Neuronal stem cell (in vitro differentiated cells): Measurements from ENCODE around the gene HNRNPU.
A peak's percentile ranks its signal among the peaks of the same experiment; 100 is the strongest.

ENCODE experiments used
- DNase-seq: peaks from one replicate; pipeline ENCODE4 v3.0.0-alpha.2; 2013; ENCODE audit warnings: low spot score
- H2AFZ ChIP-seq: one replicate; pipeline ENCODE4 v1.6.1; 2013; ENCODE audit warnings: mild to moderate bottlenecking, low read length, inconsistent platforms
- H2AK5ac ChIP-seq: 2 replicates; pipeline ENCODE4 v1.6.1; 2013; ENCODE audit warnings: low read depth, mild to moderate bottlenecking, inconsistent platforms, low read length, moderate library complexity, mixed read lengths
- H2BK120ac ChIP-seq: 2 replicates; pipeline ENCODE4 v1.6.1; 2013; ENCODE audit warnings: low read depth, mild to moderate bottlenecking, inconsistent platforms, low read length, moderate library complexity, mixed read lengths
- H2BK12ac ChIP-seq: one replicate; pipeline ENCODE4 v1.6.1; 2013; ENCODE audit warnings: low read length, inconsistent platforms
- H2BK15ac ChIP-seq: 2 replicates; pipeline ENCODE4 v1.6.1; 2013; ENCODE audit warnings: mild to moderate bottlenecking, low read length, inconsistent platforms, mixed read lengths
- H2BK5ac ChIP-seq: one replicate; pipeline ENCODE4 v1.6.1; 2013; ENCODE audit warnings: inconsistent platforms, mild to moderate bottlenecking, low read length, moderate library complexity
- H3K14ac ChIP-seq: one replicate; pipeline ENCODE4 v1.6.1; 2013; ENCODE audit warnings: low read length, inconsistent platforms
- H3K18ac ChIP-seq: 2 replicates; pipeline ENCODE4 v1.6.1; 2013; ENCODE audit warnings: low read length, inconsistent platforms
- H3K23ac ChIP-seq: 2 replicates; pipeline ENCODE4 v1.6.1; 2013; ENCODE audit warnings: low read depth, mild to moderate bottlenecking, mixed read lengths, low read length, inconsistent platforms; ENCODE audit not compliant: poor library complexity
- H3K27ac ChIP-seq: replicated peaks from 3 replicates; pipeline ENCODE4 v1.5.1; 2013; ENCODE audit warnings: low read length, inconsistent platforms
- H3K27me3 ChIP-seq, 3 experiments: 2 replicates each; pipeline ENCODE4 v1.6.1; 2013; ENCODE audit warnings: low read length in 3 of 3, mild to moderate bottlenecking in 2 of 3, inconsistent platforms in 1 of 3, low read depth in 1 of 3, mixed read lengths in 1 of 3, moderate library complexity in 1 of 3; ENCODE audit not compliant: control insufficient read depth in 3 of 3, insufficient read depth in 3 of 3
- H3K36me3 ChIP-seq, 2 donors: replicated peaks in 1 of 2; 2 replicates each; pipeline ENCODE4 v1.6.1; 2013; ENCODE audit warnings: low read length in 2 of 2; ENCODE audit not compliant: control insufficient read depth in 2 of 2, insufficient read depth in 2 of 2
- H3K4ac ChIP-seq: 2 replicates; pipeline ENCODE4 v1.6.1; 2013; ENCODE audit warnings: inconsistent platforms, mild to moderate bottlenecking, low read length, moderate library complexity
- H3K4me1 ChIP-seq, 2 donors: 1 replicate in 1 of 2; 2 replicates in 1 of 2; pipeline ENCODE4 v1.6.1; 2013; ENCODE audit warnings: low read length in 2 of 2, low read depth in 1 of 2; ENCODE audit not compliant: control insufficient read depth in 2 of 2, insufficient read depth in 1 of 2
- H3K4me2 ChIP-seq: one replicate; pipeline ENCODE4 v1.6.1; 2013; ENCODE audit warnings: mild to moderate bottlenecking, low read length, inconsistent platforms; ENCODE audit not compliant: insufficient read depth, poor library complexity, severe bottlenecking
- H3K4me3 ChIP-seq, 2 donors: 2 replicates each; pipeline ENCODE4 v1.5.1; 2013; ENCODE audit warnings: low read length in 2 of 2, mild to moderate bottlenecking in 2 of 2, inconsistent platforms in 1 of 2, moderate library complexity in 1 of 2
- H3K79me1 ChIP-seq: one replicate; pipeline ENCODE4 v1.6.1; 2013; ENCODE audit warnings: low read depth, mild to moderate bottlenecking, inconsistent platforms, low read length, moderate library complexity
- H3K9ac ChIP-seq: one replicate; pipeline ENCODE4 v1.6.1; 2013; ENCODE audit warnings: mild to moderate bottlenecking, low read depth, low read length, inconsistent platforms; ENCODE audit not compliant: poor library complexity
- H3K9me3 ChIP-seq, 2 donors: replicated peaks in 1 of 2; 2 replicates each; pipeline versions ENCODE3 to v1.6.1; 2013; ENCODE audit warnings: low read length in 2 of 2, mild to moderate bottlenecking in 2 of 2, inconsistent platforms in 1 of 2, low read depth in 1 of 2, mixed read lengths in 1 of 2, moderate library complexity in 1 of 2; ENCODE audit not compliant: control insufficient read depth in 2 of 2, insufficient read depth in 1 of 2
- H4K8ac ChIP-seq: one replicate; pipeline ENCODE4 v1.6.1; 2013; ENCODE audit warnings: low read depth, mild to moderate bottlenecking, inconsistent platforms, low read length, moderate library complexity
- H4K91ac ChIP-seq: one replicate; pipeline ENCODE4 v1.6.1; 2013; ENCODE audit warnings: low read length, low read depth, mild to moderate bottlenecking, inconsistent platforms; ENCODE audit not compliant: poor library complexity
- WGBS, 2 donors: extraction: QIAGEN DNeasy Blood & Tissue Kit; methylation state at CpG; one replicate each; pipeline ENCODE4 v1.1.7; 2013; ENCODE audit warnings: missing lambda C conversion rate in 2 of 2, mixed read lengths in 1 of 2; ENCODE audit not compliant: insufficient read length in 2 of 2, insufficient replicate concordance in 1 of 2; ENCODE audit errors: extremely low coverage in 2 of 2; 5-methylcytosine and 5-hydroxymethylcytosine counted together

The HNRNPU gene

DNA sequence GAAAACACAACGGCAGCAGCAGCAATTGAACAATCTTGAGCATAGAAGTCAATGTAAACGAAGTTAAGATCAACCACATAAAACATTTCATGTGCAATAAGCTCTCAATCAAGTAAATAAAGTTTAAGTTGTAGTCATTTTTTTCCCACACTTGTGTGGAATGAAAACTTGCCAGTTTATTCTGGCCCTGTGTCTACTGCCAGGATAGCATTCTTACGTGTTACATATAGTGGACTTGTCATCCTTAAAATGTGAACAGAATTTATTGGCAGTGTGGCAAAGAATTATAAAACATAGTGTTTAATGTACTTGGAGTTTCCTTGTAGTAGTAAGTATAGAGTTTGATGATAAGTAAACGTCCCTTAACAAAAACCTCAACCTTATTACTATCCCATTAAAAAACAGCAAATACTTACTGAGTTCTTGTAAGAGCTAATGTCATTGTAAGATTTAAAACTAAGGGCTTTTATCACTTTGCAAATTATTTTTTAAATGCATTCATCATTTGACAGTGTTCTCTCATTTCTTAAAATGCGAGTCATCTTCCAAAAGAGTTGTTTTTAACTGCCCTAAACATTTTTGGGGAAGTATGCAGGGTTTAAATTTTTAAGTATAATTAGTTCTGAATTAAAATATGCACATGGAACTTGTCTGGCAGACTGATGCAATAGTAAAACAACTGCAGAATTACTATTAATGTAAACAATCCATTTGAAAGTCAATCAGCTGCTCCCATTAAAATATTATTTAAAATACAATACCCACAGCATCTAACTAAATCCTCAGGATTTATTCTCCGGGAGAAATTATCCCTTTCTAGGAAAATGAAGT is 21.0 kb downstream of the HNRNPU start:
- Histone ChIP-seq H3K36me3 (peaks cover 21 to 99% of the 10 kb centered on the region in 2 donors), H3K79me1 (no peaks in the 10 kb centered on the region)
- no CpG with 5 or more reads among the region's 6 CpGs for WGBS, 2 donors

DNA sequence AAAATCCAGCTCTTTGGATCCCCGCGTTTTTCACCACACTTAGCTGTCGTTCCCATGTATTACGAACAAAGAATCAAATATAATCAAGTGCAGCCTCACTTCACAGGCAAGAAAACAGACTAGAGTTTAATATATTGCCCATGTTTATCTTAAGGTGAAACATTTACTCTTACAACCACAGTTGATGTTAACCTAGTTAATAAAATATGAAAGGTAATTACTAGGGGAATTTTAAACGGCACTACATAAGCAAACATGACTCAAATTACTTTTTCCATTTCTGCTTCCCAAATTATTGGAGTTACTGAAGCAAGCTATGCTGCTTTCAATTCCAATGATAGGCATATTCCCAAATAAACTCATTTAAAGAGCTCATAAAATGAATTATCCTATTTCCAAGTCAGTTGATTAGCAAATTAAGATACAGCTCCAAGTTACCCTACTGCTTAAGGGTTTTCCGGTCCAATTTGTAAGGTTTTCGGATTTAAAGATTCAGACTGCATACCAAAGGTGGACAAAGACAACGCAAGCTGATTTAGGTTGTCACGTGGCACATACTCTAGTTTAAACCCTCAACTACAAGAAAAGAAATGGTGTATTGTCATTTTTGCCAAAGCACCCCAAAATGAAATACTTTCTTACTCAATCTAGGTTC is 22.9 kb downstream of the HNRNPU start:
- H2BK5ac ChIP-seq = no peak overlapping the region
- WGBS, 2 donors = no CpG with 5 or more reads among the region's 9 CpGs
- H3K9ac ChIP-seq = no peak overlapping the region
- H2BK120ac ChIP-seq = no peak overlapping the region
- H3K4me3 ChIP-seq = no peak overlapping the region
- no peak overlapping the region for H2BK15ac ChIP-seq
- H3K9me3 ChIP-seq = peaks cover 0 to 4% of the 10 kb centered on the region in 2 donors
- no peak overlapping the region for H3K18ac ChIP-seq
- H2BK12ac ChIP-seq = no peak overlapping the region
- no peak for DNase-seq
- H3K4me2 ChIP-seq = no peak overlapping the region
- H3K23ac ChIP-seq = no peak overlapping the region
- H3K14ac ChIP-seq = no peak overlapping the region
- peaks cover 20 to 99% of the 10 kb centered on the region in 2 donors for H3K36me3 ChIP-seq
- H2AFZ ChIP-seq = no peak overlapping the region
- H2AK5ac ChIP-seq = no peak overlapping the region
- peaks cover 1 to 3% of the 10 kb centered on the region in 2 donors for H3K4me1 ChIP-seq
- H4K8ac ChIP-seq = no peak overlapping the region
- H4K91ac ChIP-seq = no peak overlapping the region
- H3K27ac ChIP-seq = no peak overlapping the region
- no peaks in the 10 kb centered on the region for H3K27me3 ChIP-seq
- no peaks in the 10 kb centered on the region for H3K79me1 ChIP-seq
- H3K4ac ChIP-seq = no peak overlapping the region

More for the DNA sequence above, 21.0 kb downstream of the HNRNPU start:
- Histone ChIP-seq H3K14ac (no peak overlapping the region), H2BK5ac (no peak overlapping the region), H3K9ac (no peak overlapping the region), H3K4me3 (no peak overlapping the region), H2BK15ac (no peak overlapping the region), H4K91ac (no peak overlapping the region), H3K27ac (no peak overlapping the region), H2BK12ac (no peak overlapping the region), H3K27me3 (no peaks in the 10 kb centered on the region), H2BK120ac (no peak overlapping the region), H2AK5ac (no peak overlapping the region), H3K9me3 (peaks cover 0 to 4% of the 10 kb centered on the region in 2 donors), H3K4ac (no peak overlapping the region), H2AFZ (no peak overlapping the region), H3K4me2 (no peak overlapping the region), H3K23ac (no peak overlapping the region), H3K4me1 (no peaks in the 10 kb centered on the region), H4K8ac (no peak overlapping the region), H3K18ac (no peak overlapping the region)
- DNase-seq = no peak

DNA sequence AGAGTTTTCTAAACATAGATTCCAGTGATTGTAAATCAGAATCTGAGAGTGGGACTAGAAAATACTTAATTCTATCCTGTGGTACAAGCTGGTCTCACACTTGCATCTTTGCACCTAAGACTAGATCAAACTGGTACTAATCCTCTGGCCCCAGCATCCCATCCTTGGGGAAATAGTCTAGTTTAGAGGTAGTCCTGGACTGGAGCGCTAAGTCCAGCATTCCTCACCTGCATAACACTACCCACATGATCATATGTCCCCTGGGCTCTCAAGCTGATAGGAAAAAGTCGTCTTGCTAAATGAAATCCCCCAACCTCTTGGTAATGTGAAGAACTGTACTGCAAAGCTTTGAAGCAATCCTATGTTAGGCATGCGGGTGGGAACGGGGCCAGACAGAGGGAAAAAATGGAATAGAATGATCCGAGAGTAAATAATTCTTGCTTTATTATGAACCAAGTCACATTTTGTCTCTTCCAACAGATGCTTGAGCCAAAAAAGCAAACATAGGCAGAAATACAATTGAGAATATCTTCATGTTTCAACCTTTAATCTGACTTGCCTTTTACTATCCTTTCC is 24.0 kb downstream of the HNRNPU start:
- H3K36me3 ChIP-seq = peaks cover 15 to 88% of the 10 kb centered on the region in 2 donors
- WGBS, 2 donors = no CpG with 5 or more reads among the region's 5 CpGs
- no peak overlapping the region for H3K4me2 ChIP-seq
- no peaks in the 10 kb centered on the region for H3K27me3 ChIP-seq
- no peak overlapping the region for H3K4ac ChIP-seq
- H3K9me3 ChIP-seq = peaks cover 0 to 4% of the 10 kb centered on the region in 2 donors
- no peak overlapping the region for H3K4me3 ChIP-seq
- no peak overlapping the region for H2BK5ac ChIP-seq
- H2AFZ ChIP-seq = no peak overlapping the region
- no peak overlapping the region for H3K9ac ChIP-seq
- no peak overlapping the region for H2BK120ac ChIP-seq
- no peak overlapping the region for H2BK12ac ChIP-seq
- H4K91ac ChIP-seq = no peak overlapping the region
- H3K79me1 ChIP-seq = no peaks in the 10 kb centered on the region
- no peak overlapping the region for H4K8ac ChIP-seq
- H3K18ac ChIP-seq = no peak overlapping the region
- DNase-seq = no peak
- H2AK5ac ChIP-seq = no peak overlapping the region
- H3K14ac ChIP-seq = no peak overlapping the region
- peak overlapping the region; percentile 13 for H3K27ac ChIP-seq
- peaks cover 1 to 3% of the 10 kb centered on the region in 2 donors for H3K4me1 ChIP-seq
- no peak overlapping the region for H2BK15ac ChIP-seq
- no peak overlapping the region for H3K23ac ChIP-seq

DNA sequence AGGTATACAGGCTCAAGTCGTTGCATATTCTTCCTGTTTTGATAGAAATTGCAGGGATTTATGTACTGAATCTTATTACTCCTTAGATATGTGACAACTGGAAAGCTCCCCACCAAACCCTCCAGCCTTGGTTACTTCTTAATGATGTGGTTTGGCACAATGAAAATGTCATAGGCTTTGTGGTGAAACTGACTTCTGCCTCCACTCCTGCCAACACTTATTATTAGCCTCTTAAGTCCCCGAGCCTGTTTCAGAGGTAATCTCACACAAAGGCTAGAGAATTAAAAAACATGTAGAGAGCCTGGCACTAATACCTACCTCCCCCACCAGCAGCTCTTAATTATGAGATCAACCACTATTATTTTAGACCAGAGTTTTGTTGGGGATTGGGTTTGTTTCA is 24.7 kb downstream of the HNRNPU start:
- H2AK5ac ChIP-seq = no peak overlapping the region
- no peak overlapping the region for H4K8ac ChIP-seq
- no peak overlapping the region for H3K4ac ChIP-seq
- peaks cover 0 to 4% of the 10 kb centered on the region in 2 donors for H3K9me3 ChIP-seq
- no peak overlapping the region for H2BK120ac ChIP-seq
- H3K27me3 ChIP-seq = no peaks in the 10 kb centered on the region
- H3K4me2 ChIP-seq = no peak overlapping the region
- H2BK12ac ChIP-seq = no peak overlapping the region
- no peak overlapping the region for H3K14ac ChIP-seq
- H3K23ac ChIP-seq = no peak overlapping the region
- no peak overlapping the region for H3K4me3 ChIP-seq
- H2AFZ ChIP-seq = no peak overlapping the region
- no peak overlapping the region for H3K27ac ChIP-seq
- DNase-seq = no peak
- WGBS, 2 donors = no CpG with 5 or more reads among the region's 2 CpGs
- H3K4me1 ChIP-seq = peaks cover 1 to 3% of the 10 kb centered on the region in 2 donors
- H3K18ac ChIP-seq = no peak overlapping the region
- peaks cover 13 to 81% of the 10 kb centered on the region in 2 donors for H3K36me3 ChIP-seq
- no peaks in the 10 kb centered on the region for H3K79me1 ChIP-seq
- H2BK5ac ChIP-seq = no peak overlapping the region
- H2BK15ac ChIP-seq = no peak overlapping the region
- no peak overlapping the region for H4K91ac ChIP-seq
- H3K9ac ChIP-seq = no peak overlapping the region
